Hepatocyte (in vitro differentiated cells): Measurements from ENCODE around the gene SLC38A9. TPM values are rescaled to one million over a fixed set of nuclear protein-coding genes. Genes with fewer than 3 reads are reported as not detected.

Experiments used
- DNase-seq: peaks from one replicate; pipeline ENCODE4 v3.0.0-alpha.2; 2016; ENCODE audit warnings: low spot score
- H2AFZ ChIP-seq: fragments of 200-600 bp; sonication (generic); 2 replicates; pipeline ENCODE4 v1.6.0; 2016; ENCODE audit warnings: antibody characterized with exemption, mild to moderate bottlenecking
- H3K27ac ChIP-seq: fragments of 200-600 bp; sonication (generic); 2 replicates; pipeline ENCODE4 v1.5.1; 2016; ENCODE audit warnings: mild to moderate bottlenecking
- H3K27me3 ChIP-seq: fragments of 200-600 bp; sonication (generic); 2 replicates; pipeline ENCODE4 v1.6.1; 2016
- H3K36me3 ChIP-seq: fragments of 200-600 bp; sonication (generic); replicated peaks from 2 replicates; pipeline ENCODE4 v1.5.1; 2016; ENCODE audit warnings: low read depth; ENCODE audit not compliant: insufficient read depth
- H3K4me1 ChIP-seq: fragments of 200-600 bp; sonication (generic); 2 replicates; pipeline ENCODE4 v1.5.1; 2016; ENCODE audit warnings: mild to moderate bottlenecking, moderate library complexity; ENCODE audit not compliant: insufficient read depth
- H3K4me2 ChIP-seq: fragments of 200-600 bp; sonication (generic); 2 replicates; pipeline ENCODE4 v1.6.0; 2016
- H3K4me3 ChIP-seq: fragments of 200-600 bp; sonication (generic); 2 replicates; pipeline ENCODE4 v1.5.1; 2016; ENCODE audit warnings: mild to moderate bottlenecking
- H3K79me2 ChIP-seq: fragments of 200-600 bp; sonication (generic); 2 replicates; pipeline ENCODE4 v1.6.0; 2017; ENCODE audit warnings: mild to moderate bottlenecking
- H3K9me2 ChIP-seq: fragments of 200-600 bp; sonication (generic); replicated peaks from 2 replicates; pipeline ENCODE4 v1.6.0; 2017; ENCODE audit warnings: mild to moderate bottlenecking; ENCODE audit not compliant: insufficient read depth
- H3K9me3 ChIP-seq: fragments of 200-600 bp; sonication (generic); 2 replicates; pipeline ENCODE4 v1.5.1; 2016; ENCODE audit warnings: low read depth, mild to moderate bottlenecking
- H4K20me1 ChIP-seq: fragments of 200-600 bp; sonication (generic); 2 replicates; pipeline ENCODE4 v1.6.0; 2016; ENCODE audit warnings: mild to moderate bottlenecking; ENCODE audit not compliant: insufficient read depth, poor library complexity, severe bottlenecking
- CTCF ChIP-seq: fragments of 200-600 bp; sonication (generic); IDR thresholded peaks from 2 replicates; pipeline ENCODE4 v1.5.1; 2016; ENCODE audit warnings: antibody characterized with exemption, mild to moderate bottlenecking; ENCODE audit not compliant: poor library complexity
- EZH2 ChIP-seq: fragments of 200-600 bp; sonication (generic); IDR thresholded peaks from 2 replicates; pipeline ENCODE4 v1.6.1; 2016; ENCODE audit warnings: antibody characterized with exemption, mild to moderate bottlenecking, borderline replicate concordance
- EZH2phosphoT487 ChIP-seq: fragments of 200-600 bp; sonication (generic); IDR thresholded peaks from one replicate; pipeline ENCODE4 v1.6.1; 2018; ENCODE audit warnings: antibody characterized with exemption, mild to moderate bottlenecking, low read depth, moderate library complexity; ENCODE audit not compliant: unreplicated experiment, severe bottlenecking
- WGBS: methylation state at CpG from one replicate; pipeline ENCODE4 v1.1.6; 2016; ENCODE audit warnings: low lambda C conversion rate; ENCODE audit errors: missing lambda C conversion rate; 5-methylcytosine and 5-hydroxymethylcytosine counted together
- polyA plus RNA-seq: library from polyadenylated mRNA; unstranded; fragments of >200 nt; fragmentation: Nextera tagmentation; extraction: Ambion mirVana; gene quantifications from 2 replicates; pipeline ENCODE4 v1.2.1, GENCODE V29; 2016
- total RNA-seq: library from RNA; depleted of rRNA; stranded (reverse); fragments of >200 nt; gene quantifications from 2 replicates; pipeline ENCODE4 v1.2.3, GENCODE V29; 2014

SLC38A9 gene
- total and polyA plus RNA-seq, 2 experiments from 2014 or later: 28.1 to 37.8 TPM

GRCh38 chr5:55594671-55595070, 117.5 kb downstream of the SLC38A9 start:
- no peaks in the 10 kb centered on the region for H3K79me2 ChIP-seq
- H4K20me1 ChIP-seq: no peaks in the 10 kb centered on the region
- no peaks in the 10 kb centered on the region for H3K27me3 ChIP-seq
- H3K4me3 ChIP-seq: no peak overlapping the region
- no peaks in the 10 kb centered on the region for H3K9me2 ChIP-seq
- 90% methylated on average over 2 of the region's 2 CpGs for WGBS
- no peak overlapping the region for H3K4me2 ChIP-seq
- H3K27ac ChIP-seq: no peak overlapping the region
- H3K9me3 ChIP-seq: no peaks in the 10 kb centered on the region
- H2AFZ ChIP-seq: no peak overlapping the region
- DNase-seq: no peak
- peaks cover 15% of the 10 kb centered on the region for H3K4me1 ChIP-seq
- H3K36me3 ChIP-seq: no peaks in the 10 kb centered on the region
- TF ChIP-seq EZH2 (no peak), EZH2phosphoT487 (no peak), CTCF (no peak)

GRCh38 chr5:55593115-55593472, 119.0 kb downstream of the SLC38A9 start:
- Histone ChIP-seq H2AFZ (no peak overlapping the region), H3K27me3 (no peaks in the 10 kb centered on the region)

GRCh38 chr5:55592388-55593114, 119.6 kb downstream of the SLC38A9 start:
- H4K20me1 ChIP-seq: no peaks in the 10 kb centered on the region
- H3K36me3 ChIP-seq: no peaks in the 10 kb centered on the region
- TF ChIP-seq CTCF (no peak), EZH2phosphoT487 (no peak), EZH2 (no peak)
- H3K27ac ChIP-seq: no peak overlapping the region
- H3K9me2 ChIP-seq: no peaks in the 10 kb centered on the region
- DNase-seq: no peak
- no peaks in the 10 kb centered on the region for H3K79me2 ChIP-seq
- H3K4me3 ChIP-seq: no peak overlapping the region
- no peak overlapping the region for H2AFZ ChIP-seq
- no peak overlapping the region for H3K4me2 ChIP-seq
- no peaks in the 10 kb centered on the region for H3K27me3 ChIP-seq
- peaks cover 10% of the 10 kb centered on the region for H3K4me1 ChIP-seq
- WGBS: 84% methylated on average over 5 of the region's 5 CpGs
- no peaks in the 10 kb centered on the region for H3K9me3 ChIP-seq

More at GRCh38 chr5:55593115-55593472, 119.0 kb downstream of the SLC38A9 start:
- Histone ChIP-seq H3K4me1 (peaks cover 10% of the 10 kb centered on the region), H3K9me3 (no peaks in the 10 kb centered on the region), H4K20me1 (no peaks in the 10 kb centered on the region), H3K36me3 (no peaks in the 10 kb centered on the region), H3K4me3 (no peak overlapping the region), H3K4me2 (no peak overlapping the region), H3K9me2 (no peaks in the 10 kb centered on the region), H3K27ac (no peak overlapping the region), H3K79me2 (no peaks in the 10 kb centered on the region)
- 75% methylated on average over 3 of the region's 3 CpGs for WGBS
- DNase-seq: no peak
- no peak for TF ChIP-seq EZH2
- TF ChIP-seq EZH2phosphoT487: no peak
- no peak for TF ChIP-seq CTCF
